CD4-positive, alpha-beta memory T cell (primary cell): ENCODE results near the gene PHETA2. TPM values are rescaled to one million over a fixed set of nuclear protein-coding genes. Genes with fewer than 3 reads are reported as not detected.
"Not testable (repeated sequence)": the region's sequence is repeated elsewhere in the genome, so short reads cannot be mapped to it uniquely, and the experiment has no call there.

ENCODE experiments used
- CTCF ChIA-PET: fragments of 350-600 bp; sonication (Branson Sonifier 250); formaldehyde crosslinking; loops from one replicate; lab custom pipeline; 2021; ENCODE audit warnings: inconsistent platforms; ENCODE audit not compliant: partially characterized antibody; lab: Charles Lee
- POLR2A ChIA-PET: fragments of 350-600 bp; sonication (Branson Sonifier 250); formaldehyde crosslinking; loops from one replicate; lab custom pipeline; 2021; ENCODE audit not compliant: partially characterized antibody; lab: Charles Lee
- DNase-seq, 5 donors: peaks; one replicate each; pipeline versions ENCODE4 v3.0.0 to v3.0.0-alpha.2; 2020 to 2022; ENCODE audit warnings: mixed read lengths in 1 of 5
- H3K27ac ChIP-seq: one replicate; pipeline ENCODE4 v1.7.0; 2013; ENCODE audit warnings: low read depth, low read length
- H3K27me3 ChIP-seq: 2 replicates; pipeline ENCODE4 v1.7.0; 2013; ENCODE audit warnings: mild to moderate bottlenecking, low read length, moderate library complexity; ENCODE audit not compliant: insufficient read depth
- H3K36me3 ChIP-seq: 2 replicates; pipeline ENCODE4 v1.7.0; 2013; ENCODE audit warnings: mild to moderate bottlenecking, low read length, moderate library complexity; ENCODE audit not compliant: insufficient read depth
- H3K4me1 ChIP-seq: 2 replicates; pipeline ENCODE4 v1.7.0; 2013; ENCODE audit warnings: mild to moderate bottlenecking, low read length, moderate library complexity; ENCODE audit not compliant: insufficient read depth
- H3K4me3 ChIP-seq, 2 donors: one replicate each; pipeline ENCODE4 v1.7.0; 2013; ENCODE audit warnings: low read length in 2 of 2, mild to moderate bottlenecking in 1 of 2
- H3K9me3 ChIP-seq, 2 donors: one replicate each; pipeline ENCODE4 v1.7.0; 2013; ENCODE audit warnings: low read length in 2 of 2, control low read depth in 1 of 2; ENCODE audit not compliant: control insufficient read depth in 1 of 2
- H3K27ac Mint-ChIP-seq, 7 donors: one replicate each; pipeline ENCODE4 v1.8.0; 2020 to 2021; ENCODE audit warnings: mixed read lengths in 7 of 7, mild to moderate bottlenecking in 6 of 7, inconsistent platforms in 3 of 7, moderate library complexity in 3 of 7
- H3K27me3 Mint-ChIP-seq, 2 donors: one replicate each; pipeline ENCODE4 v1.8.0; 2020 to 2021; ENCODE audit warnings: mixed read lengths in 2 of 2
- H3K36me3 Mint-ChIP-seq, 2 donors: one replicate each; pipeline ENCODE4 v1.8.0; 2020 to 2021; ENCODE audit warnings: mixed read lengths in 2 of 2, inconsistent platforms in 1 of 2, mild to moderate bottlenecking in 1 of 2
- H3K4me1 Mint-ChIP-seq, 4 donors: one replicate each; pipeline ENCODE4 v1.8.0; 2020 to 2021; ENCODE audit warnings: mixed read lengths in 4 of 4, mild to moderate bottlenecking in 1 of 4
- H3K4me3 Mint-ChIP-seq, 8 donors: one replicate each; pipeline ENCODE4 v1.8.0; 2020 to 2021; ENCODE audit warnings: mixed read lengths in 8 of 8, mild to moderate bottlenecking in 7 of 8, moderate library complexity in 6 of 8, inconsistent platforms in 3 of 8
- H3K9me3 Mint-ChIP-seq, 8 donors: one replicate each; pipeline ENCODE4 v1.8.0; 2020 to 2021; ENCODE audit warnings: mixed read lengths in 8 of 8, mild to moderate bottlenecking in 5 of 8, inconsistent platforms in 3 of 8, moderate library complexity in 1 of 8
- intact Hi-C: fragments of 100-400 bp; cut with micrococcal nuclease; formaldehyde crosslinking; loops from one replicate; pipeline ENCODE4 v1.15.1; 2023
- polyA plus RNA-seq, 2 donors: library from polyadenylated mRNA; unstranded; fragments of 300-500 nt; fragmentation: Illumina TruSeq; gene quantifications; one replicate each; pipeline ENCODE4 v1.2.3, GENCODE V29; 2021
- total RNA-seq, 2 experiments: library from RNA; stranded (reverse); gene quantifications; one replicate each; pipeline ENCODE4 v1.2.3, GENCODE V29; 2021

The PHETA2 gene
- total and polyA plus RNA-seq, 4 experiments from 2014 or later, result 0.69 to 1.9 (median 1.7) TPM

DNA sequence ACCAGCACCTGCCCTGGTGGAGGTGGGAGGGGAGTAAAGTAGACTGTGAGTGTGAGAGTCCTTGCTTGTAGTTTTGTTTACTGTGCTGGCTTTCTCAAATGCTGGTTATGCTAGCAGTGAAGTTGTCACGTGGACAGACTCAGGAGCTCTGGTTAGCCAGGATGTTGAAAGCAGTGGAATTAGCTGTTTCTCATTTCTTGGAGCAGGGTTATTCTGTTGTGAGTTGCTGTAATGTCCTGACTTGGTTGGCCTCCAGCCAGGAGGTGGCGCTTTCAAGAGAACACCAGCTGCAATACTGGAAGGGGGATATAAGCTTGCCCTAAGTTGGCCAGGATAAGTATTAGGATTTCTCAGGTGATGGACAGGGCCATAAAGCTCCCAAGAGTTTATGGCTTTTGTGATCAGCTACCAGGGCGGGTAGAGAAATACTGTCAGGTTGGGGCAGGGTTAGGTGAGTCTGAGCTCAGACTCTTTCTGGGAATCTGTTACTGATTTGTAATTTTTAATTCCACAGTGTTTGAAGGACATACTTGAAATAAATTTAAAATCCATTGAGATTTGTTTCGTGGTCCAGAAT, 42.9 kb downstream of the PHETA2 start:
- H3K36me3 Mint-ChIP-seq, result peaks cover 10% of the 10 kb centered on the region in 2 donors
- H3K9me3 ChIP-seq, result peaks cover 0 to 18% of the 10 kb centered on the region in 2 donors
- H3K4me3 ChIP-seq, result no peak overlapping the region

GRCh38 chr22:42120231-42121021, 46.4 kb downstream of the PHETA2 start:
- peaks cover 34% of the 10 kb centered on the region for H3K4me1 ChIP-seq
- intact Hi-C loops, result loop anchor here (2.0 kb wide), 1 partner anchor 30 kb away; the partner anchor contains the start of gene NDUFA6
- peak; percentile 59 to 73 (median 62) for DNase-seq
- peak overlapping the region; percentile 46 for H3K27ac ChIP-seq
- POLR2A ChIA-PET, result interaction anchor here (1.1 to 1.6 kb wide), 3 partner anchors 30 to 317 kb away, joined by 3 to 7 read pairs (median 5); partner anchors contain the start of genes NDUFA6 and SMDT1
- H3K4me3 ChIP-seq, result peak overlapping the region; percentile 12 to 30
- CTCF ChIA-PET, result interaction anchor here (1.6 kb wide), 1 partner anchor 29 kb away, joined by 7 read pairs; the partner anchor contains the start of gene NDUFA6
- H3K27me3 Mint-ChIP-seq, H3K36me3 Mint-ChIP-seq, H3K27me3 ChIP-seq, H3K9me3 ChIP-seq, H3K36me3 ChIP-seq: not testable (repeated sequence)
- H3K9me3 Mint-ChIP-seq, result peaks cover 0 to 17% (median 11%) of the 10 kb centered on the region in 8 donors
- H3K4me3 Mint-ChIP-seq, result peak overlapping the region; percentile 75 to 92 (median 86)
- peaks cover 23 to 48% (median 37%) of the 10 kb centered on the region in 4 donors for H3K4me1 Mint-ChIP-seq
- H3K27ac Mint-ChIP-seq, result peak overlapping the region; percentile 75 to 97 (median 90)

More for the DNA sequence above, 42.9 kb downstream of the PHETA2 start:
- H3K27me3 ChIP-seq, result no peaks in the 10 kb centered on the region
- peaks cover 21 to 42% (median 32%) of the 10 kb centered on the region in 4 donors for H3K4me1 Mint-ChIP-seq
- H3K4me1 ChIP-seq, result peaks cover 30% of the 10 kb centered on the region
- POLR2A ChIA-PET, result interaction anchor here (0.8 to 1.8 kb wide), 2 partner anchors 26 to 37 kb away, joined by 3 to 5 read pairs; partner anchors contain the start of gene SMDT1
- no peaks in the 10 kb centered on the region for H3K27me3 Mint-ChIP-seq
- no peak for DNase-seq
- intact Hi-C loops, result no loop called here
- H3K9me3 Mint-ChIP-seq, result peaks cover 0 to 34% (median 24%) of the 10 kb centered on the region in 8 donors
- CTCF ChIA-PET, result interaction anchor here (0.6 to 3.0 kb wide), 3 partner anchors 26 to 338 kb away, joined by 3 to 23 read pairs (median 7); partner anchors contain the start of gene NDUFA6
- peak overlapping the region in 3 of 7 donors; percentile 17 to 83 (median 29) for H3K27ac Mint-ChIP-seq
- no peaks in the 10 kb centered on the region for H3K36me3 ChIP-seq
- peak overlapping the region in 1 of 8 donors; percentile 15 for H3K4me3 Mint-ChIP-seq
- no peak overlapping the region for H3K27ac ChIP-seq

- H3K36me3 Mint-ChIP-seq, H3K36me3 ChIP-seq, DNase-seq, H3K4me3 ChIP-seq, H3K27me3 Mint-ChIP-seq, CTCF ChIA-PET, H3K4me3 Mint-ChIP-seq, H3K9me3 Mint-ChIP-seq, intact Hi-C loops, H3K9me3 ChIP-seq, POLR2A ChIA-PET, H3K27ac ChIP-seq, H3K27ac Mint-ChIP-seq, H3K27me3 ChIP-seq: not testable (repeated sequence)
- peaks cover 23 to 40% (median 32%) of the 10 kb centered on the region in 4 donors for H3K4me1 Mint-ChIP-seq
- peaks cover 34% of the 10 kb centered on the region for H3K4me1 ChIP-seq
Observed at GRCh38 chr22:42123529-42123928, 49.5 kb downstream of the PHETA2 start.

DNA sequence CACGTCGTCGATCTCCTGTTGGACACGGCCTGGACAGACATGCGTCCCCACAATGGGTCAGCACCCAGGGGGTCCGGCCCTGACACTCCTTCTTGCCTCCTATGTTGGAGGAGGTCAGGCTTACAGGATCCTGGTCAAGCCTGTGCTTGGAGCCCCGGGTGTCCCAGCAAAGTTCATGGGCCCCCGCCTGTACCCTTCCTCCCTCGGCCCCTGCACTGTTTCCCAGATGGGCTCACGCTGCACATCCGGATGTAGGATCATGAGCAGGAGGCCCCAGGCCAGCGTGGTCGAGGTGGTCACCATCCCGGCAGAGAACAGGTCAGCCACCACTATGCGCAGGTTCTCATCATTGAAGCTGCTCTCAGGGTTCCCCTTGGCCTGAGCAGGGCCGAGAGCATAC, 53.6 kb downstream of the PHETA2 start:
- no peak overlapping the region for H3K4me3 Mint-ChIP-seq
- CTCF ChIA-PET, result no interaction called here
- peaks cover 0 to 2% of the 10 kb centered on the region in 2 donors for H3K36me3 Mint-ChIP-seq
- no peaks in the 10 kb centered on the region for H3K27me3 Mint-ChIP-seq
- intact Hi-C loops, result no loop called here
- DNase-seq, result no peak
- H3K4me3 ChIP-seq, result no peak overlapping the region
- H3K4me1 ChIP-seq, result no peaks in the 10 kb centered on the region
- POLR2A ChIA-PET, result no interaction called here
- H3K9me3 Mint-ChIP-seq, result no peaks in the 10 kb centered on the region
- no peaks in the 10 kb centered on the region for H3K9me3 ChIP-seq
- no peak overlapping the region for H3K27ac ChIP-seq
- H3K4me1 Mint-ChIP-seq, result peaks cover 0 to 2% (median 0%) of the 10 kb centered on the region in 4 donors
- no peaks in the 10 kb centered on the region for H3K27me3 ChIP-seq
- H3K36me3 ChIP-seq, result no peaks in the 10 kb centered on the region
- no peak overlapping the region for H3K27ac Mint-ChIP-seq

DNA sequence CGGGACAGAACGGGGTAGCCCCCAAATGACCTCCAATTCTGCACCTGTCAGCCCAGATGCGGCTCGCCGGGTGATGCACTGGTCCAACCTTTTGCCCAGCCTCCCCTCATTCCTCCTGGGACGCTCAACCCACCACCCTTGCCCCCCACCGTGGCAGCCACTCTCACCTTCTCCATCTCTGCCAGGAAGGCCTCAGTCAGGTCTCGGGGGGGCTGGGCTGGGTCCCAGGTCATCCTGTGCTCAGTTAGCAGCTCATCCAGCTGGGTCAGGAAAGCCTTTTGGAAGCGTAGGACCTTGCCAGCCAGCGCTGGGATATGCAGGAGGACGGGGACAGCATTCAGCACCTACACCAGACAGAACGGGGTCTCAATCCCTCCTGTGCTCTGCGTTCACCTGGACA, 54.0 kb downstream of the PHETA2 start:
- H3K36me3 ChIP-seq, intact Hi-C loops, POLR2A ChIA-PET: not testable (repeated sequence)

More for the DNA sequence above, 54.0 kb downstream of the PHETA2 start:
- CTCF ChIA-PET, H3K36me3 Mint-ChIP-seq, H3K4me3 Mint-ChIP-seq, H3K4me1 Mint-ChIP-seq, H3K27ac ChIP-seq, DNase-seq, H3K9me3 ChIP-seq, H3K27me3 ChIP-seq, H3K4me1 ChIP-seq, H3K9me3 Mint-ChIP-seq, H3K27me3 Mint-ChIP-seq, H3K4me3 ChIP-seq: not testable (repeated sequence)
- H3K27ac Mint-ChIP-seq, result peak overlapping the region in 2 of 7 donors; percentile 18 to 78

Other genes starting within 250 kb of the PHETA2 start
- gene SREBF2, start 241.1 kb upstream of the PHETA2 start, total RNA-seq, result 100 to 1,000 TPM; 109 to 112 TPM
- gene SREBF2, start 241.1 kb upstream of the PHETA2 start, polyA plus RNA-seq, result 10 to 100 TPM; 14.5 to 23.6 TPM
- not detected for gene SHISA8, start 159.2 kb upstream of the PHETA2 start, total RNA-seq
- not detected for gene SHISA8, start 159.2 kb upstream of the PHETA2 start, polyA plus RNA-seq
- 10 to 100 TPM; 14.3 to 14.8 TPM for gene TNFRSF13C, start 147.4 kb upstream of the PHETA2 start, total RNA-seq
- 1 to 10 TPM in 1 of 2 donors, under 1 TPM in 1; 0.37 to 1.4 TPM for gene TNFRSF13C, start 147.4 kb upstream of the PHETA2 start, polyA plus RNA-seq
- gene CENPM, start 127.1 kb upstream of the PHETA2 start, total RNA-seq, result 10 to 100 TPM in 1 of 2 experiments, 1 to 10 TPM in 1; 7.6 to 12.0 TPM
- 10 to 100 TPM; 14.1 to 19.2 TPM for gene CENPM, start 127.1 kb upstream of the PHETA2 start, polyA plus RNA-seq
- under 1 TPM; 0.36 to 0.81 TPM for gene SEPTIN3, start 104.8 kb upstream of the PHETA2 start, total RNA-seq
- not detected for gene SEPTIN3, start 104.8 kb upstream of the PHETA2 start, polyA plus RNA-seq
- gene WBP2NL, start 75.5 kb upstream of the PHETA2 start, total RNA-seq, result 1 to 10 TPM; 3.5 to 5.4 TPM
- under 1 TPM; 0.49 to 0.59 TPM for gene WBP2NL, start 75.5 kb upstream of the PHETA2 start, polyA plus RNA-seq
- 10 to 100 TPM; 13.9 to 14.5 TPM for gene NAGA, start 3.4 kb upstream of the PHETA2 start, total RNA-seq
- 10 to 100 TPM; 18.0 to 25.4 TPM for gene NAGA, start 3.4 kb upstream of the PHETA2 start, polyA plus RNA-seq
- 100 to 1,000 TPM; 101 to 105 TPM for gene SMDT1, start 5.5 kb downstream of the PHETA2 start, total RNA-seq
- gene SMDT1, start 5.5 kb downstream of the PHETA2 start, polyA plus RNA-seq, result 100 to 1,000 TPM; 172 to 279 TPM
- gene NDUFA6, start 16.5 kb downstream of the PHETA2 start, total RNA-seq, result 10 to 100 TPM; 42.1 to 44.4 TPM
- 100 to 1,000 TPM; 137 to 153 TPM for gene NDUFA6, start 16.5 kb downstream of the PHETA2 start, polyA plus RNA-seq
- 10 to 100 TPM in 1 of 2 experiments, 1 to 10 TPM in 1; 8.8 to 10.7 TPM for gene CYP2D6, start 56.6 kb downstream of the PHETA2 start, total RNA-seq
- under 1 TPM in 1 of 2 donors, not detected in 1; 0.23 TPM for gene CYP2D6, start 56.6 kb downstream of the PHETA2 start, polyA plus RNA-seq
- gene TCF20, start 196.4 kb downstream of the PHETA2 start, total RNA-seq, result 10 to 100 TPM; 88.7 to 93.4 TPM
- 1 to 10 TPM in 1 of 2 donors, under 1 TPM in 1; 0.72 to 4.8 TPM for gene TCF20, start 196.4 kb downstream of the PHETA2 start, polyA plus RNA-seq